ENCODE measurements around the gene PDGFA.

PDGFA gene

DNA sequence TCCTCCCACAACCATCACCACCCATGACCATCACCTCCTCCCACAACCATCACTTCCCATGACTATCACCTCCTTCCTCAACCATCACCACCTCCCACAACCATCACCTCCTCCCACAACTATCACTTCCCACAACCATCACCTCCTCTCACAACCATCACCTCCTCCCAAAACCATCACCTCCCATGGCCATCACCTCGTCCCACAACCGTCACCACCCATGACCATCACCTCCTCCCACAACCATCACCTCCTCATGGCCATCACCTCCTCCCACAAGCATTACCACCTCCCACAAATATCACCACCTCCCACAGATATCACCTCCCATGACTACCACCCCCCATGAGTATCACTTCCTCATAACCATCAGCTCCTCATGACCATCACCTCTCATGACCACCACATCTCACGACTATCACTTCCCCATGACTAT, 52.2 kb downstream of the PDGFA start:
- no peak overlapping the region for H3K9ac ChIP-seq (ENCODE audit: low read depth, low read length)
- H3K36me3 ChIP-seq (ENCODE audit: control insufficient read depth, insufficient read depth, low read length): peaks cover 2% of the 10 kb centered on the region
- H3K9me3 ChIP-seq (ENCODE audit: control insufficient read depth, insufficient read depth, low read length): no peaks in the 10 kb centered on the region
- H3K4me3 ChIP-seq (ENCODE audit: low read depth, low read length): no peak overlapping the region
- H3K27me3 ChIP-seq (ENCODE audit: control insufficient read depth, insufficient read depth, low read length): no peaks in the 10 kb centered on the region
- H3K4me1 ChIP-seq (ENCODE audit: control insufficient read depth, insufficient read depth, low read length): no peaks in the 10 kb centered on the region

- H3K4me1 ChIP-seq (ENCODE audit: control insufficient read depth, insufficient read depth, low read length): no peaks in the 10 kb centered on the region
- H3K36me3 ChIP-seq (ENCODE audit: control insufficient read depth, insufficient read depth, low read length): peaks cover 2% of the 10 kb centered on the region
- no peaks in the 10 kb centered on the region for H3K9me3 ChIP-seq (ENCODE audit: control insufficient read depth, insufficient read depth, low read length)
- no peak overlapping the region for H3K9ac ChIP-seq (ENCODE audit: low read depth, low read length)
- H3K4me3 ChIP-seq (ENCODE audit: low read depth, low read length): no peak overlapping the region
- no peaks in the 10 kb centered on the region for H3K27me3 ChIP-seq (ENCODE audit: control insufficient read depth, insufficient read depth, low read length)
These were observed 53.0 kb downstream of the PDGFA start for GRCh38 chr7:466465-467191.

- H3K4me3 ChIP-seq (ENCODE audit: low read depth, low read length): no peak overlapping the region
- H3K36me3 ChIP-seq (ENCODE audit: control insufficient read depth, insufficient read depth, low read length): no peaks in the 10 kb centered on the region
- H3K27me3 ChIP-seq (ENCODE audit: control insufficient read depth, insufficient read depth, low read length): no peaks in the 10 kb centered on the region
- H3K4me1 ChIP-seq (ENCODE audit: control insufficient read depth, insufficient read depth, low read length): peaks cover under 1% of the 10 kb centered on the region
- H3K9me3 ChIP-seq (ENCODE audit: control insufficient read depth, insufficient read depth, low read length): no peaks in the 10 kb centered on the region
- H3K9ac ChIP-seq (ENCODE audit: low read depth, low read length): no peak overlapping the region
These were observed 53.8 kb downstream of the PDGFA start for GRCh38 chr7:465710-466400.

- Histone ChIP-seq H3K9me3 (ENCODE audit: control insufficient read depth, insufficient read depth, low read length) (no peaks in the 10 kb centered on the region), H3K27me3 (ENCODE audit: control insufficient read depth, insufficient read depth, low read length) (no peaks in the 10 kb centered on the region), H3K9ac (ENCODE audit: low read depth, low read length) (no peak overlapping the region), H3K4me3 (ENCODE audit: low read depth, low read length) (no peak overlapping the region), H3K36me3 (ENCODE audit: control insufficient read depth, insufficient read depth, low read length) (no peaks in the 10 kb centered on the region), H3K4me1 (ENCODE audit: control insufficient read depth, insufficient read depth, low read length) (peaks cover 2% of the 10 kb centered on the region)
These were observed 54.9 kb downstream of the PDGFA start for GRCh38 chr7:464454-465401.

- H3K9ac ChIP-seq (ENCODE audit: low read depth, low read length): no peak overlapping the region
- no peaks in the 10 kb centered on the region for H3K36me3 ChIP-seq (ENCODE audit: control insufficient read depth, insufficient read depth, low read length)
- no peak overlapping the region for H3K4me3 ChIP-seq (ENCODE audit: low read depth, low read length)
- no peaks in the 10 kb centered on the region for H3K9me3 ChIP-seq (ENCODE audit: control insufficient read depth, insufficient read depth, low read length)
- H3K27me3 ChIP-seq (ENCODE audit: control insufficient read depth, insufficient read depth, low read length): no peaks in the 10 kb centered on the region
- peaks cover 2% of the 10 kb centered on the region for H3K4me1 ChIP-seq (ENCODE audit: control insufficient read depth, insufficient read depth, low read length)
These were observed 55.7 kb downstream of the PDGFA start for GRCh38 chr7:463817-464453.

GRCh38 chr7:463362-463781, 56.3 kb downstream of the PDGFA start:
- Histone ChIP-seq H3K9ac (ENCODE audit: low read depth, low read length) (no peak overlapping the region), H3K4me1 (ENCODE audit: control insufficient read depth, insufficient read depth, low read length) (peaks cover 2% of the 10 kb centered on the region), H3K9me3 (ENCODE audit: control insufficient read depth, insufficient read depth, low read length) (no peaks in the 10 kb centered on the region), H3K36me3 (ENCODE audit: control insufficient read depth, insufficient read depth, low read length) (no peaks in the 10 kb centered on the region), H3K27me3 (ENCODE audit: control insufficient read depth, insufficient read depth, low read length) (no peaks in the 10 kb centered on the region), H3K4me3 (ENCODE audit: low read depth, low read length) (no peak overlapping the region)

DNA sequence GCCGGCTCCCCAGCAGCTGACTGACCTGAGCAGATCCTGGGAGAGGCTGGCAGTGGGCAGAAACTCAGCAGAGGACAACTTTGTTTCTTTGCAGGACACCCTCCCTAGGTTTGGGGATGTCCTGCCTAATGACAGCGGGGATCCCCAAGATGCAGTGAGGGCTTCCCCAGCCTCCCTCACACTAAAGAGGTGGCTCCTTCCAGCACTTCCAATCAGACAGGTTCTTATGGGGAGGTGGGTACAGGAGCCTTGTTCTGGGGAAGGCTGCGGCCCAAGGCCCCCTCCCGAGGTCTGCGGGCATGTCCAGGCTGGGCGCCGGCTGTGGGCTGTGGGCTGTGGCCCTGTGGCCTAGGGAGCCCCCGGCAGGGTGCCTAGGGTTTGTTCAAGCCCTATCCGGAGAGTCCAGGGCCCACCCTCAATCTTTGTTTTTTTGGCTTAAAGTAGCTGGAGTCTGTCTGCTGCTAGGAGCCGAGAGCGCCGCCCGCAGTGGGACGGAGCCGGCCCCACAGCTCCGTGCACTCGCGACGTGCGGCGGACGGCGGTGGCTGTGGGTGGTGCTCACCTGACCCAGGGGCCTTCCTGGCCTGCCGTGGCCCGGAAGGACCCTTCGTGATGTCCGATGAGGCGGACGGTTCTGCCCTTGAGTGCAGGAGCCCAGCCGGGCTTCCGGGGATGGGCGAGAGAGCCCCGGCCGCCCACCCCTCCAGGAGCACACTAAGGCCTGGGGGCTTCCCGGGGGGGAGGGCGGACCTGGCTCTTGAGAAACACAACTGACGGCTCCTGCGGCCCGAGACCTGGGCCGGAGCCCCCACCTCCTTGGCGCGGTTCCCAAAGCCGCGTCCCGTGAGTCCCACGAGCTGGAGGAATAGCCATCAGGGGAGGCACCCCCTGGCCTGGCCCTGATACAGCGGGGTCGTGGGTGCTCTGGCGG, 57.2 kb downstream of the PDGFA start:
- Histone ChIP-seq H3K4me1 (ENCODE audit: control insufficient read depth, insufficient read depth, low read length) (peaks cover 2% of the 10 kb centered on the region), H3K9me3 (ENCODE audit: control insufficient read depth, insufficient read depth, low read length) (no peaks in the 10 kb centered on the region), H3K36me3 (ENCODE audit: control insufficient read depth, insufficient read depth, low read length) (no peaks in the 10 kb centered on the region), H3K9ac (ENCODE audit: low read depth, low read length) (no peak overlapping the region), H3K27me3 (ENCODE audit: control insufficient read depth, insufficient read depth, low read length) (no peaks in the 10 kb centered on the region), H3K4me3 (ENCODE audit: low read depth, low read length) (no peak overlapping the region)

- no peaks in the 10 kb centered on the region for H3K27me3 ChIP-seq (ENCODE audit: control insufficient read depth, insufficient read depth, low read length)
- H3K36me3 ChIP-seq (ENCODE audit: control insufficient read depth, insufficient read depth, low read length): no peaks in the 10 kb centered on the region
- H3K4me1 ChIP-seq (ENCODE audit: control insufficient read depth, insufficient read depth, low read length): peaks cover 2% of the 10 kb centered on the region
- H3K9ac ChIP-seq (ENCODE audit: low read depth, low read length): no peak overlapping the region
- no peaks in the 10 kb centered on the region for H3K9me3 ChIP-seq (ENCODE audit: control insufficient read depth, insufficient read depth, low read length)
- no peak overlapping the region for H3K4me3 ChIP-seq (ENCODE audit: low read depth, low read length)
These were observed 58.0 kb downstream of the PDGFA start for GRCh38 chr7:461453-462172.

DNA sequence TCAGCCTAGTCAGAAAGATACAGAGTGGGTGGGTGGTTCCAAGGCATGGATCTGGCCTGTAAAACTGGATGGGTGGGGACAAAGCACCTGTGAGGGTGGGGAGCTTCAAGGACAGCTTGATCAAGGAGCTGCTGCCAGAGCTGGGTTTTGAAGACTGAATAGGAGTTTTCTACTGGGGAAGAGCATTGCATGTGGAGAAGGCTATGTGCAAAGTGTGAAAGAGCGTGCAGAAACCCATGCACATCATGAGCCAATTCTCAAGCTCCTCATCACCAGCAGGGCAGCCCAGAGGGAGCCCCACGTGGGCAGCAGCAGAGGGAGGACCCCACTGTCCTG, 58.6 kb downstream of the PDGFA start:
- Histone ChIP-seq H3K4me3 (ENCODE audit: low read depth, low read length) (no peak overlapping the region), H3K36me3 (ENCODE audit: control insufficient read depth, insufficient read depth, low read length) (no peaks in the 10 kb centered on the region), H3K27me3 (ENCODE audit: control insufficient read depth, insufficient read depth, low read length) (no peaks in the 10 kb centered on the region), H3K9ac (ENCODE audit: low read depth, low read length) (no peak overlapping the region), H3K9me3 (ENCODE audit: control insufficient read depth, insufficient read depth, low read length) (no peaks in the 10 kb centered on the region), H3K4me1 (ENCODE audit: control insufficient read depth, insufficient read depth, low read length) (peaks cover 2% of the 10 kb centered on the region)

- H3K4me3 ChIP-seq (ENCODE audit: low read depth, low read length): no peak overlapping the region
- no peaks in the 10 kb centered on the region for H3K36me3 ChIP-seq (ENCODE audit: control insufficient read depth, insufficient read depth, low read length)
- H3K4me1 ChIP-seq (ENCODE audit: control insufficient read depth, insufficient read depth, low read length): peaks cover 2% of the 10 kb centered on the region
- no peaks in the 10 kb centered on the region for H3K9me3 ChIP-seq (ENCODE audit: control insufficient read depth, insufficient read depth, low read length)
- no peaks in the 10 kb centered on the region for H3K27me3 ChIP-seq (ENCODE audit: control insufficient read depth, insufficient read depth, low read length)
- H3K9ac ChIP-seq (ENCODE audit: low read depth, low read length): no peak overlapping the region
These were observed 59.1 kb downstream of the PDGFA start for GRCh38 chr7:460374-461116.

Measured in iPS-15b (cell line).